ENCODE results near the gene RGS14.

GRCh38 chr5:177354711-177355110 lies 3.0 kb upstream of the RGS14 start:
- TF ChIP-seq CTCF (IDR thresholded peaks at IDR 0.05) (no peak), POLR2AphosphoS5 (IDR thresholded peaks at IDR 0.05) (no peak), POLR2A (IDR thresholded peaks at IDR 0.05) (no peak), EP300 (IDR thresholded peaks at IDR 0.05) (no peak)
